Gastrocnemius medialis (tissue), 4 donors: Measurements from ENCODE around the gene PLXNC1.

Experiments used
- CTCF ChIP-seq, 5 experiments: fragments of 450-650 bp in 3 of 5; fragments of 200-600 bp in 2 of 5; sonication (generic) in 2 of 5; IDR thresholded peaks in 4 of 5; conservative IDR thresholded peaks in 1 of 5; 1 replicate in 4 of 5; 2 replicates in 1 of 5; pipeline ENCODE4 v1.5.1; 2016 to 2019; ENCODE audit warnings: antibody characterized with exemption in 5 of 5, mild to moderate bottlenecking in 3 of 5, moderate library complexity in 3 of 5
- POLR2A ChIP-seq, 2 donors: fragments of 450-650 bp; IDR thresholded peaks; one replicate each; pipeline ENCODE4 v1.6.1; 2017; ENCODE audit warnings: antibody characterized with exemption in 2 of 2, mild to moderate bottlenecking in 2 of 2, moderate library complexity in 2 of 2

GRCh38 chr12:94261786-94262185 is 113.4 kb downstream of the PLXNC1 start:
- TF ChIP-seq POLR2A (IDR thresholded peaks at IDR 0.05) = no peak
- no peak for TF ChIP-seq CTCF (IDR thresholded peaks at IDR 0.05 in 4 of 5, conservative IDR thresholded peaks at IDR 0.05 in 1 of 5)
